Heart left ventricle (tissue), 13 donors: ENCODE results near the gene FAM187B.

ENCODE experiments used
- CTCF ChIP-seq, 12 donors: fragments of 200-600 bp; sonication (generic) in 4 of 12; IDR thresholded peaks; one replicate each; pipeline versions ENCODE4 v1.5.0 to v1.8.0; 2018 to 2022; ENCODE audit warnings: antibody characterized with exemption in 12 of 12, mild to moderate bottlenecking in 5 of 12
- POLR2A ChIP-seq, 2 donors: fragments of 450-650 bp; IDR thresholded peaks; one replicate each; pipeline ENCODE4 v1.6.1; 2017; ENCODE audit warnings: antibody characterized with exemption in 2 of 2, mild to moderate bottlenecking in 2 of 2, moderate library complexity in 2 of 2
- donor health status: ischemic (EF 13 %, LVEDD 7.1; RV severe dilation, severe dysfunction).
- donor health status: DM: no; HTN: yes; CAD: no.
- donor health status: DM: no; HTN: no; CAD: no.
- donor health status: ischemic (EF 25% LVEDD 6.9; RV normal size, moderate dysfunction).
- donor health status: ischemic (EF 25% LVEDD 5.7; RV mildly dilated, moderate dysfunction).
- donor health status: ischemic (EF 35%, LVEDD 5.7; RV mildly dilated, moderate dysfunction).
- donor health status: nonischemic (EF 11% LVEDD 7.7; RV severe dilation, severe dysfunction).
- donor health status: DM: yes; HTN: yes; CAD: no.
- donor health status: PGD.
- donor health status: ischemic (EF 29% LVEDD 5.4; RV normal size, mild dysfunction).
- donor health status: nonischemic (EF 23%, LVEDD 6.1; RV moderate dilation, normal function).

- TF ChIP-seq CTCF (IDR thresholded peaks at IDR 0.05) (no peak), POLR2A (IDR thresholded peaks at IDR 0.05) (no peak)
Observed at GRCh38 chr19:35178701-35179100, 49.8 kb downstream of the FAM187B start.
